VCaP (cell line): ENCODE results near the gene UQCC5.

Source experiments
- H3K27ac ChIP-seq: fragments of 450-650 bp; 2 replicates; pipeline ENCODE4 v1.5.1; 2017
- TF ChIP-seq, protein P1 (sequence below): fragments of 450-650 bp; conservative IDR thresholded peaks from 2 replicates; pipeline ENCODE4 v1.5.1; 2017; ENCODE audit warnings: mild to moderate bottlenecking, moderate library complexity

UQCC5 gene

GRCh38 chr3:52490939-52491526 is 45.4 kb upstream of the UQCC5 start:
- TF ChIP-seq, protein P1, sequence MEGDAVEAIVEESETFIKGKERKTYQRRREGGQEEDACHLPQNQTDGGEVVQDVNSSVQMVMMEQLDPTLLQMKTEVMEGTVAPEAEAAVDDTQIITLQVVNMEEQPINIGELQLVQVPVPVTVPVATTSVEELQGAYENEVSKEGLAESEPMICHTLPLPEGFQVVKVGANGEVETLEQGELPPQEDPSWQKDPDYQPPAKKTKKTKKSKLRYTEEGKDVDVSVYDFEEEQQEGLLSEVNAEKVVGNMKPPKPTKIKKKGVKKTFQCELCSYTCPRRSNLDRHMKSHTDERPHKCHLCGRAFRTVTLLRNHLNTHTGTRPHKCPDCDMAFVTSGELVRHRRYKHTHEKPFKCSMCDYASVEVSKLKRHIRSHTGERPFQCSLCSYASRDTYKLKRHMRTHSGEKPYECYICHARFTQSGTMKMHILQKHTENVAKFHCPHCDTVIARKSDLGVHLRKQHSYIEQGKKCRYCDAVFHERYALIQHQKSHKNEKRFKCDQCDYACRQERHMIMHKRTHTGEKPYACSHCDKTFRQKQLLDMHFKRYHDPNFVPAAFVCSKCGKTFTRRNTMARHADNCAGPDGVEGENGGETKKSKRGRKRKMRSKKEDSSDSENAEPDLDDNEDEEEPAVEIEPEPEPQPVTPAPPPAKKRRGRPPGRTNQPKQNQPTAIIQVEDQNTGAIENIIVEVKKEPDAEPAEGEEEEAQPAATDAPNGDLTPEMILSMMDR = no peak
- no peak overlapping the region for H3K27ac ChIP-seq

DNA sequence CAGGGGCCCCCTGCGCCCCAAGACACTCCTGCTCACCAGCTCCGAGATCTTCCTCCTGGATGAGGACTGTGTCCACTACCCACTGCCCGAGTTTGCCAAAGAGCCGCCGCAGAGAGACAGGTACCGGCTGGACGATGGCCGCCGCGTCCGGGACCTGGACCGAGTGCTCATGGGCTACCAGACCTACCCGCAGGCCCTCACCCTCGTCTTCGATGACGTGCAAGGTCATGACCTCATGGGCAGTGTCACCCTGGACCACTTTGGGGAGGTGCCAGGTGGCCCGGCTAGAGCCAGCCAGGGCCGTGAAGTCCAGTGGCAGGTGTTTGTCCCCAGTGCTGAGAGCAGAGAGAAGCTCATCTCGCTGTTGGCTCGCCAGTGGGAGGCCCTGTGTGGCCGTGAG is 44.3 kb upstream of the UQCC5 start:
- TF ChIP-seq, protein P1 = no peak
- H3K27ac ChIP-seq = no peak overlapping the region

DNA sequence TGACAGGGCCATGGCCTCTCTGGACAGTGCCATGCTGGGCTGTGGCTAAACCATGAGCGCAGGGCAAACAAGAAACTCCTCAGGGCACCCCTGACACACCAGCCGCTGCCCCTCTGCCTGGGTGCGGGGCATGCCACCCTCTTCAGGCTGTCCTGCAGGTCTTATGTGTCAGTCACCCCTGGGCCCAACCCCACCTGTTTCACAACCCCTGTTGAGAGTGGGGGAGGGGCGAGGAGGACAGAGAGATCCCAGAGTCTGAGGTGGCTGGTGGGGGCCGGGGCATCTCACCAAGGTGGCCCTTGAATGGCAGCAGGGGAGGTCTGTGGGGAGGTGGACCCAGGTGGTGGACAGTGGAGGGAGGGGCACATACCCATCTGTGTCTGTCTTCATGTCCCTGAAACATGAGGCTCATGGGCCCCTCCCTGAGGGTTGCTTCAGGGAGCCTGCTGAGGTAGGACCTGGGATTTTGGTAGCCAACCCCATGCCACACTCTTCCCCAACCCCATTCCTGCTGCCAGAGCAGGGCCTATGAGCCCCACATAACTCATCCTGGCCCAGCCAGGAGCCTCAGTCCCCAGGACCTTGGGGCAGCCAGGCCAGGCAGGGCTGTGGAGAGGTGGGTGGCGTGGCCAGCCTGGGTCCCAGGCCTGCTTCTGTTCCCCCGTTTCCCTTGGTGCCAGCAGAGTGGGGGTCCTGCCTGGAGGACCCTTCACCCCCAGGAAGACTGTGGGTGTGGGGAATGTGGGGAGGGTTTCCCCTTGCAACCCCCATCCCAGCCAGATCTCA is 43.0 kb upstream of the UQCC5 start:
- H3K27ac ChIP-seq = no peak overlapping the region
- TF ChIP-seq, protein P1 = no peak

- TF ChIP-seq, protein P1 = no peak
Observed at GRCh38 chr3:52494445-52494844, 42.0 kb upstream of the UQCC5 start.

GRCh38 chr3:52494886-52495495 is 41.4 kb upstream of the UQCC5 start, which contains the start of gene STAB1:
Gene STAB1, plus strand, starts transcription at chr3:52495338. Its CDS starts 76 bp downstream, at chr3:52495414.
- H3K27ac ChIP-seq = no peak within 1 kb of the TSS
- TF ChIP-seq, protein P1 = no peak

More at GRCh38 chr3:52494445-52494844, 42.0 kb upstream of the UQCC5 start:
- H3K27ac ChIP-seq = no peak overlapping the region

- TF ChIP-seq, protein P1 = no peak
- no peak overlapping the region for H3K27ac ChIP-seq
Observed at GRCh38 chr3:52495777-52496602, 40.4 kb upstream of the UQCC5 start.
